MM.1S (cell line): ENCODE data around the gene RASGRP4.

Experiments
- CTCF ChIP-seq: fragments of 300-600 bp; sonication (generic); IDR thresholded peaks from 2 replicates; pipeline ENCODE4 v1.5.1; 2016; ENCODE audit warnings: antibody characterized with exemption, low read length, mixed read lengths
- EZH2 ChIP-seq: fragments of 300-600 bp; sonication (generic); optimal IDR thresholded peaks from 2 replicates; pipeline ENCODE3; 2017; ENCODE audit warnings: low read depth, mild to moderate bottlenecking, antibody characterized with exemption, low read length, mixed read lengths
- EZH2phosphoT487 ChIP-seq: fragments of 300-600 bp; sonication (generic); IDR thresholded peaks from 2 replicates; pipeline ENCODE4 v1.6.1; 2018; ENCODE audit warnings: antibody characterized with exemption, low read length

- TF ChIP-seq CTCF: no peak
- TF ChIP-seq EZH2: no peak
- TF ChIP-seq EZH2phosphoT487: no peak
These were observed 21.2 kb downstream of the RASGRP4 start for GRCh38 chr19:38404858-38405257.
